Mesenteric fat pad (tissue), 1 donor: Measurements from ENCODE around the gene TOX3. TPM values are rescaled to one million over a fixed set of nuclear protein-coding genes. Genes with fewer than 3 reads are reported as not detected.

Experiments
- DNase-seq: peaks from one replicate; pipeline ENCODE4 v3.0.0-alpha.2; 2020; ENCODE audit warnings: low spot score
- total RNA-seq: library from RNA; stranded (reverse); fragmentation: NEBNext Ultra II Directional; extraction: Animal tissue kit (Norgen Biotek cat#: 25700); gene quantifications from one replicate; pipeline ENCODE4 v1.2.1, GENCODE V29; 2021
- donor health status: DM: yes; HTN: yes; CAD: no.

The TOX3 gene
- total RNA-seq, 1 donor from 2014 or later, result not detected

- DNase-seq, result no peak
These were observed 7.8 kb downstream of the TOX3 start for GRCh38 chr16:52539191-52539590.

- DNase-seq, result no peak
These were observed 8.4 kb downstream of the TOX3 start for GRCh38 chr16:52538511-52538910.

- DNase-seq, result no peak
These were observed 9.4 kb downstream of the TOX3 start for GRCh38 chr16:52537516-52537915.

GRCh38 chr16:52535076-52535475 is 11.9 kb downstream of the TOX3 start:
- DNase-seq, result no peak

- DNase-seq, result no peak
These were observed 13.6 kb downstream of the TOX3 start for GRCh38 chr16:52533296-52533695.

- DNase-seq, result no peak
These were observed 14.6 kb downstream of the TOX3 start for GRCh38 chr16:52532384-52532783.

GRCh38 chr16:52529226-52529625 is 17.7 kb downstream of the TOX3 start:
- DNase-seq, result no peak

- no peak for DNase-seq
These were observed 18.4 kb downstream of the TOX3 start for GRCh38 chr16:52528393-52529065.

GRCh38 chr16:52526830-52527229 is 20.1 kb downstream of the TOX3 start:
- DNase-seq, result no peak

DNA sequence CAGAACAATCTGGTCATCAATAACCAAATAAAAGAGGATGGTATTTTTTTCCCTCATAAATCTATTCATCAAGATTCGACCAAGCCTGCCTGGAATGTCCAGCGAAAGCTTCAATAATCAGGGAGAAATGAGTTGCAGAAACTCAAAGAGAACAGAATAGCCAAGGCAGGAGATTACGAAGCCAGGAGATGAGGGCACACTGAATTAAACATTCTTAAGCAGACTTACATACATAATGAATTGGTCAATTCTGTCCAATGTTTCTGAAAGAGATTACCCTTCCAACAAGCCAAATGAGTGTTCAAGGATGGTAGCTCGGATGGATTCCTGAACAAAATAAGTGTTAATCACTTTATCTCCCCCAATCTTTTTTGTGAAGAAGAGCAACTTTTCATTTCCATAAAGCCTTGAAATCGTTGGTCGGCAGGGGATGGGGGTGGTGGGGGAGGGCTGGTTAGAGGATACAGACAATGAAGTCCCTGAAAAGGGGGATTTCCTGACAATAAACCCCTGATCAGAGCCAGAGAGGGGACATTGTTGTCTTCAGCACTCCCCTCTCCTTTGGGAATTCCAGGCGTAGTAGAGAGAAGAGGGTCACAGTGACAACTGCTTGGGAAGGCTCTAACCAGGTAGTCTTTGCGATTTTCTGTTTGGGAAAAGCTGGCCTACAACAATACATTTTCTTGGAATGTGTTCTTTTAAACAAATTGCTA is 20.7 kb downstream of the TOX3 start:
- DNase-seq, result no peak

DNA sequence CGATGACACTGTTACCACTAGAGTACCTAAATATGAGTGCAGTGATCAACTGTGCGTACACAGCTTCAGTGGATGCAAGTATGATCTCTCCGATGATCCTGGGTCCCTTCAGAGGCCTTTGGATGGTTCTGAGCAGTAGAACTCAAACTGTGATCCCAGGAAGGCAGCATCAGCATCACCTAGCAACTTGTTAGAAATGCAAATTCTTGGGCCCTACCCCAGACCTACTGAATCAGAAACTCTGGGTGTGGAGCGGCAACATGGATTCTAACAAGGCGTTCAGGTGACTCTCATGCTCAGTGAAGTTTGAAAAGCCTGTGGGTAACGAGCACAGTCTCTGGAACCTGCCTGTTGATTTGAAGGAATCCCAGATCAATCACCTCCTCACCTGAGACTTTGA is 25.4 kb downstream of the TOX3 start:
- no peak for DNase-seq

GRCh38 chr16:52518884-52519283 is 28.1 kb downstream of the TOX3 start:
- no peak for DNase-seq

DNA sequence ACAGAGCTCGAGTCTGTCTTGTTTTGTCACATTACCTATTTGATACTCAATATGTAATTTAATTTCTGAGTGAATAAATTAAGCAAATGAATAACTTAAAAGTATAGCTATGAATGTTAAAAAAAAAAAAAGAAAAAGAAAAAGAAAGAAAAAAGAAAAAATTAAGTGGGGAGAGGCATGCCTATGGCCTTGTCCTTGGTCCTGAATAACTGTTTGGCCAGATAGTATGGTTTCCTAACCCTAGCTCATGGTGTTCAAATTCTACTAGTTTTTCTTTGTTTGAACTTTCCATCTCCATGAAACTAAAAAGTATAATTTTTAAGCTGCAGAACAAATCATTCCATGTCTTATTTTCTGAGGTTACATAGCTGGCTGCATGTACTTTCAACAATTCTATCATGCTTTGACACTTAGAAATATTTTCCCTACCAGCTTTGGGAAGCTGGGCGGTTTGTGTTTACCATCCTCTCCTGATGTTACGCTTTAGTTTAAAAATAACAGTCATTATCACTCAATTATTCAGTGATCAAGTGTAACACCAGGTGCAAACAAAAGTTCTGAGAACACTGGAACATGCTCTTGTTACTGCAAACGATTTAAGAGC is 31.8 kb downstream of the TOX3 start:
- no peak for DNase-seq

GRCh38 chr16:52512297-52512987 is 34.5 kb downstream of the TOX3 start:
- DNase-seq, result no peak

DNA sequence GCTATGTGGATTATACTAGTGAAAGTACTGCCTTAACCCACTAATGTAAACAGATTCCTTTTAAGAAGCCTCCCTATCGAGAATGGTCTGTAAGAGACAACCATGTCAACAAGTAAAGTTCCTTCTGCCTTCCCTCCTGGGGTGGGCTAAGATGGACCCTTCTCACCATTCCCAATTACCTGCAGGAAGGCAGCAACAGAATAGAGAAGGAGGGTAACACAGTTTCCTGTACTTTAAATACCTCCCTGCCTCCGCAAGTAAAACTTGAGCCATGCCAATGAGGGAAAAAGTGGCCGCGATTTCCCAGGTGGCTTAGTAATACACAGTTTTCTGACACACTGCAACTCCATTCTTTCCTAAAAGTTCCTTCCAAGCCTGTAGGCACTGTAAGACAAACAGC is 45.2 kb downstream of the TOX3 start:
- no peak for DNase-seq

DNA sequence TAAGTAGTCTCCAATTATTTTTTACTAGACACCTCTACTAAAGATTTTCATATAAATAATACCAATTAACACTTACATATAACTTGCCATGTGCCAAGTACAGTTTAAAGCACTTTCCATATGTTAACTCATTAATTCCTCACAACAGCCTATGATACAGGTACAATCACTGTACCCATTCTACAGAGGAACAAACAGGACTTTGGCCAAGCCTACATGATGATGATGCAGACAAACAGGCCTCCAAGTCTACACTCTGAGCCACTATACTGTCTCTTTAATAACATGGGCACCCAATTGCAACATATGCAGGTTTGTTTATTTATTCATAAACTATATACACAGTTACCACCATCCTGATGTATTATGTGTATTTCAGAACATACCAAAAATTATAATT is 46.0 kb downstream of the TOX3 start:
- no peak for DNase-seq

DNA sequence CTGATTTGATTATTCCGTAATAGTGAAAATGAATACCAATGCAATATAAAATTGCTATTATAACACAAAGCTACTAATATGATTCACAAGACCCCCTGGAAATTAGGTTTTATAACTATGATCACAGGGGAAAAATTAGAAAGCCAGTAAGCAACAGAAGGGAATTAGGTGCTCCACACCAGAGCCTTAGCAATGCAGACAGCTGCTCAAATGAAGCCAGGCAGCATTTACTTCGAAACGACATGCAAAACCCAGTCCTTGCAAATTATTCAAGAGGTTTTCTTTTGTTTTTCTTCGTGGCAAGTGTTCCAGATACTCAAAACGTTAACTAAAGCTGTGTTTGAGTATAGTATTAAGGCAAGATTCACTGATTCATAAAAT is 47.9 kb downstream of the TOX3 start:
- DNase-seq, result no peak

- no peak for DNase-seq
These were observed 48.4 kb downstream of the TOX3 start for GRCh38 chr16:52498328-52499059.

GRCh38 chr16:52497067-52497816 is 49.7 kb downstream of the TOX3 start:
- DNase-seq, result no peak

- no peak for DNase-seq
These were observed 50.7 kb downstream of the TOX3 start for GRCh38 chr16:52496051-52496876.
